HG02798 (cell line): ENCODE data around the gene TSR3.

ENCODE experiments used
- ATAC-seq: cut with Tn5 transposase; IDR thresholded peaks from one replicate; pipeline ENCODE4 v1.9.1; 2021; ENCODE audit warnings: mild to moderate bottlenecking; ENCODE audit not compliant: unreplicated experiment, poor library complexity

Gene TSR3

GRCh38 chr16:1311738-1312466, 39.8 kb downstream of the TSR3 start:
- no peak for ATAC-seq

GRCh38 chr16:1311212-1311737, 40.4 kb downstream of the TSR3 start:
- ATAC-seq, result no peak

DNA sequence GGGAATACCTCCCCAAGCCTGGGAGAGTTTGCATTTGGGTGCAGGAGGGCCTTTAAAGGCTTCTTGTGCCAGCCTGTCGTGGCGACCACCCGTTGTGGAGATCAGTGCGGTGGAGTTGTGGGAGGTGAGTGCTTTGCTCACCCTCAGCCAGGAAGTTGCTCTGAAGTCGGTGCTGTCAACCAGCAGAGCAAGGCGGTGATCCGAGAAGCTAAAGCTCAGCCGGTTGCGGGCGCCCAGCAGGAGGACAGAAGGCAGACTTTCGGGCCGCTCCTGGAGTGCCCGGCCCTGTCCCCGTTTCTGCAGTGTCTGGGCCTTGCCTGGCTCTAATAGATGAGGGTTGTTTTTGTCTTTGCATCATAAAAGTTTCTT, 40.9 kb downstream of the TSR3 start:
- ATAC-seq, result no peak

DNA sequence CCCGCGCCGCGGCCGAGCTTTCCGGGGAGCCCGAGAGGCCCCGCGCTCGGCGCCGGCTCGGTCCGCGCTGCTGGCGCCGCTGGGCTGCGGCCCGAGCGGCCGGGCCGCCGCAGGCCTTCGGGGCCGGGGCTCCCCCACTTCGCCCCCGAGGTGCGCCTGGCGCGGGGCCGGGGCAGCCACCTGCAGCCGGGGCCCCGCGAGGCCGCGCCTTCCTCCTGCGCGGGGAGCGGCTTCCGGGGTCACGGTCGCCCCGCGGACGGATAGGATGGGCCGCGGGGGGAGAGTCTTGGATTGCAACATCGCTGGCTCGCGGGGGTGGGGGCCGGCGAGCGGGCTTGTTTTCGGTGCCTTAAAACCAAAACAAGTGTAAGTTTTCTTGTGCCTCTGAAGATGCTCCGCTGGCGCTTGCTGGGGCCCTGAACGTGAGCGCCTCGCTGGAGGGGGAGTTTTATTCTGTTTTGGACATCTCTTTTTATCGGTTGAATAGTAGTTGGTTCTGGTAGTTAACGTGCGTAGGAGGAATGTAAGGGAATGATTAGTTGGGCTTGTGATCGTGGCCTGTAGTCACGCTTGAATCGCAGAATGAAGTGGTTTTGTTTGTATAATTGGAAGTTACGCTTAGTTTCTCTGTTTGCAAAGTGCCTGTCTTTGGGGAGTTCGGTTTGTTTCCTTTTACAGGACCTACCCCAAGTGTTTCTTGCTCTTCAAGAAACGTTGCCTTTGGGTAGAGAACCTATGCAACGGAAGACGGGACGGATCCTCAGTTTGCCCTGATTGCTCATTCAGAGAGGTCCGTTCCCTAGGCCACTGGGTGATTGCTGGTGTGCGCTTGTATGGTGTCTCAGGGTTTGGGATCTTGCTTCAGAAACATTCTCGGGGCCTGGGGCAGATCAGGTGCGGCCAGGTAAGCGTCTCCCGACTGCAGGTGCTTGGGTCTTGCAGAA, 41.5 kb downstream of the TSR3 start:
- peak; percentile 14 for ATAC-seq

DNA sequence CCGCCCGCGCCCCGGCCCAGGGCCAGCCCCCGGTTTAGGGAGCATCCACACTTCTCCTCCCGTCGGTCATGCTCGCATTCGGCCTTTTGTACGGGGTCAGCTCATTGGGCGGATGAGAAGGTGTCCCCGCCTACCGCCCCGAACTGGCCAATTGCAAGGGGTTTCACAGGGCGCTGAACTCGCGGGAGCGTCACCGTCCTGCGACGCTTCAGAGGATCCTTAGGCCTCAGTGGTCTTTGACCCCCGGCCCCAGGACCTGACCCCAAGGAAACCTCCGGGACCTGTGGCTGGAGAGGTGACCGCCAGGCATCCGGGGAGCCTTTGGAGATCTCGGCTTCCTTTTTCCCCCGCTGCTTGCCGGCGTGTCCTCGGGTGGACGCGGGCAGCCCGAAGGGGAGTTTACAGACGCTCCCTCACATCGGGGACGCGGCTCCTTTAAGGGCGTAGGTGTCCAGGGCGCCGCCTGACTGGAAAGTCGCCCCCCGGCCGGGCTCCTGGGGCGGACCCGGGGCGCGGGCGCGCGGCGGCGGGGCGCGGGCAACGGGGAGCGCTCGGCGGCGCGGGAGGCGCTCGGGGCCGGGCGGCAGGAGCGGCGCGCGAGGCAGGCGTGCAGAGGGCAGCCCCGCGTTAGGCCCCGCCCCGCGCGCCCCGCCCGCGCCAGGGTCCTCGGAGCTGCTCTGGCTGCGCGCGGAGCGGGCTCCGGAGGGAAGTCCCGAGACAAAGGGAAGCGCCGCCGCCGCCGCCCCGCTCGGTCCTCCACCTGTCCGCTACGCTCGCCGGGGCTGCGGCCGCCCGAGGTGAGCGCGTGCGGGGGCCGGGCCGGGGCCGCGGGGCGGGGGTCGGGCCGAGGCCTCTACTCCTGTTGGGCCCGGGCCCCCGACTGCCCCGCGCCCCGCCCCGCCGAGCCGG, 42.4 kb downstream of the TSR3 start, which contains the start of gene UBE2I:
UBE2I (plus strand) TSS at position 660 of the 909 bp plus-strand sequence. CDS start 4,395 bp downstream, outside the sequence.
- ATAC-seq, result peak; percentile 74

GRCh38 chr16:1308036-1308976, 43.4 kb downstream of the TSR3 start:
- ATAC-seq, result no peak

- ATAC-seq, result no peak
These were observed 45.3 kb downstream of the TSR3 start for GRCh38 chr16:1306334-1306733.

DNA sequence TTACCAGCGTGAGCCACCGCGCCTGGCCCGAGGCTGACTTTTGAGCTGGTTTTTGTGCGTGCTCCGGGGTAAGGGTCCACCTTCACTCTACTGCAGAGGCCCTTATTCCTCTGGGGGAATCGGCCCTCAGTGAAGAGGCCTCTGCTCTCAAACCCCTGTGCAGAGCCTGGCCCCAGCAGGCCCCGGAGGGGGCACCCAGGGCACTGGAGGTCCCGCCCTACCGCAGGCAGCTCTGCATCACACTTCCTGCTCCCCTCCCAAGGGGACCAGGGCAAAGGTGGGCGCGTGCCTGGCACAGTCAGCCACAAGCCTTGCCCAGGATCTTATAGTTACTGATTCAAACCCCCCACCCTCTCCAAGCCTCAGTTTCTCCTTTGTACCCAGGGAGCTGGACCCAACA, 45.9 kb downstream of the TSR3 start:
- no peak for ATAC-seq

DNA sequence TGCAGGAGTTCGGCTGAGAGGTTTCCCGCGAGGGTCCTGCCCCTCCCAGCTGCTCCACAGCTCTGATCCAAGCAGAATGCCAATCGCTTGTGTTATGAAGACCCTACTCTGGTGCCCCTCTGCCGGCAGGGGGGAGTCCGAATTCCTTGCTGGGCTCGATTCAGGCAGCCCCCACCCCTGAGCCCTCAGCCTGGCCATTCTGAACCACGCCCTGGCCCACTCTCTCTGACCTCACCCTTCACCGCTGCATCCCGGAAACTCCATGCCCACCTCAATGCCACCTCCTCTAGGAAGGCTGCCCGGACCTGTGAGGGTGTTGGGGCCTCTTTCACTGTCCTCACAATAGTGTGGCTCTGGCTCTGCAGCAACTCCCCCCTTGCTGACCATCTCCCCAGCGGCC, 50.1 kb downstream of the TSR3 start:
- no peak for ATAC-seq

DNA sequence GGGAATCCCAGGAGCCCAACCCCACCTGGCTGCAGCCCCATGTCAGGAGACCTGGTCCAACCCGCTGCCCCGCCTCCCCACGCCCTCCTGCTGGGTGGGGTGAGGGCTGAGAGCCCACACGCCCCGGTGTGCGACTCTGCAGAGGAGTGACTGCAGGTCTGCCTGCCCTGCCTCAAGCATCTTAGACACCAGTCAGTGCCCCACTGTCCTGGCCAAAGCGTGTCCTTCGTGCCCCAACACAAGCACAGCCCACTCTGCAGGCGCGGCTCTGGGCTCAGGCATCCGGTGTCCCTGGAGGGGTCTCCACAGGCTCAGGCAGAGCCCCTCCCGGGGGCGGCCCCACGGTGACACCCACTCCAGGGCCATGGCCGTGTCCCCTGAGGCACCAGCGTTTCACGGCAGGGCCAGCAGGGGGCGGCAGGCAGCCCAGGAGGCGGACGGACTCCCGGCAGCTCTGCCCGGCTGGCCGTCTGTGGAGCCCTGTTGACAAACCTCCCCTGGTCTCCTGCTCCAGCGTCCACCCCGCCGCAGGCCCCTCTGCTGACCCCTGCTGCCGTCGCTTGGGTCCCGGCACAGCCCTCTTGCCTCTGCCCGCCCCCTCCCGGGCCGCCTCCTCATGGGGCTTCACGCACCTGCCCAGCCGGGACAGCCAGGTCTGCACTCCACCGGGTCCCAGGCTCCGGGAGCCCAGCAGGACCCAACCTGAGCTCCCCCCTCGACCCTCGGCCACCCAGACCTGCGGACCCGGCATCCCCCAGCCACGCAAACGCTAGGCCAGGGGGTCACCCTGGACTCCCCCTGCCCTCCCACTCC, 50.8 kb downstream of the TSR3 start:
- ATAC-seq, result no peak

DNA sequence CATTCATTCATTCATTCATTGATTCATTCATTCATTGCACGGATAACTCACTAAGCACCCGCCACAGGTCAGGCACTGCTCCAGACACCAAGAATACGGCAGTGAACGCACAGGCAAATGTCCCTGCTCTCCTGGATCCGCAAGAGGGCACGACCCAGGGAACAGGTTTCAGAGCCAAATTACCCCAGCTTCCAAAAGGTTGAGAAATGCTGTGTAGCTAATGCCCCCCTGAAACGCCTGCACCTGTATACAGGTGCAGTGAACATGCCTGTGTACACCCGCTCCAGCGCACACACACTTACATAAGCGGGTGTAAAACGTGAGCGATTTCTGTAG, 51.8 kb downstream of the TSR3 start:
- no peak for ATAC-seq
